H1 (cell line): ENCODE results near the gene FGF23. TPM values are rescaled to one million over a fixed set of nuclear protein-coding genes. Genes with fewer than 3 reads are reported as not detected.

Experiments used
- CTCF ChIA-PET: fragments of 300-600 bp; sonication (Branson Sonifier 250); formaldehyde crosslinking; loops from one replicate; lab custom pipeline; 2021; ENCODE audit not compliant: partially characterized antibody; lab: Charles Lee
- POLR2A ChIA-PET: fragments of 300-600 bp; sonication (Branson Sonifier 250); formaldehyde crosslinking; loops from one replicate; lab custom pipeline; 2021; ENCODE audit warnings: inconsistent platforms; ENCODE audit not compliant: partially characterized antibody; lab: Charles Lee
- DNase-seq, 2 experiments: peaks; one replicate each; pipeline versions ENCODE4 v3.0.0 to v3.0.0-alpha.2; 2010 to 2022; ENCODE audit warnings: low spot score in 2 of 2, low read depth in 1 of 2, mixed read lengths in 1 of 2
- FAIRE-seq: peaks from 2 replicates; lab custom pipeline; 2011; peaks lifted over from hg19 to GRCh38; lab: Jason Lieb, UNC
- H2AFZ ChIP-seq: 2 replicates; pipeline ENCODE4 v1.8.1; 2012; ENCODE audit warnings: low read length, inconsistent platforms
- H2AK5ac ChIP-seq: 2 replicates; pipeline ENCODE4 v1.6.1; 2013; ENCODE audit warnings: low read depth, low read length
- H2BK120ac ChIP-seq: replicated peaks from 2 replicates; pipeline ENCODE3; 2013; ENCODE audit warnings: low read depth, low read length, inconsistent platforms
- H2BK12ac ChIP-seq: 2 replicates; pipeline ENCODE4 v1.6.1; 2013; ENCODE audit warnings: low read depth, low read length
- H2BK15ac ChIP-seq: 2 replicates; pipeline ENCODE4 v1.6.1; 2013; ENCODE audit warnings: low read length
- H2BK20ac ChIP-seq: 2 replicates; pipeline ENCODE4 v1.6.1; 2013; ENCODE audit warnings: low read length
- H2BK5ac ChIP-seq: 2 replicates; pipeline ENCODE4 v1.6.1; 2013; ENCODE audit warnings: low read depth, low read length
- H3K14ac ChIP-seq: 2 replicates; pipeline ENCODE4 v1.6.1; 2013; ENCODE audit warnings: inconsistent platforms; ENCODE audit not compliant: insufficient read length
- H3K18ac ChIP-seq: 2 replicates; pipeline ENCODE4 v1.6.1; 2013; ENCODE audit warnings: low read length; ENCODE audit errors: extremely low read depth
- H3K23ac ChIP-seq: 2 replicates; pipeline ENCODE4 v1.6.1; 2013; ENCODE audit warnings: inconsistent platforms; ENCODE audit not compliant: insufficient read length
- H3K23me2 ChIP-seq: 2 replicates; pipeline ENCODE4 v1.6.1; 2013; ENCODE audit warnings: low read depth, low read length
- H3K27ac ChIP-seq: 2 replicates; pipeline ENCODE4 v1.6.1; 2011; ENCODE audit warnings: low read depth, low read length, inconsistent platforms
- H3K27me3 ChIP-seq, 4 experiments: replicated peaks in 1 of 4; 1 replicate in 1 of 4; 2 replicates in 3 of 4; pipeline versions ENCODE4 v1.6.1 to v1.8.1; 2011 to 2013; ENCODE audit warnings: low read length in 3 of 4, mild to moderate bottlenecking in 3 of 4, inconsistent platforms in 2 of 4, mixed read lengths in 2 of 4, moderate library complexity in 1 of 4; ENCODE audit not compliant: control insufficient read depth in 3 of 4, insufficient read depth in 3 of 4; ENCODE audit errors: extremely low read depth in 1 of 4
- H3K36me3 ChIP-seq, 4 experiments: 2 replicates each; pipeline versions ENCODE4 v1.6.1 to v1.8.1; 2011 to 2013; ENCODE audit warnings: mild to moderate bottlenecking in 4 of 4, low read length in 3 of 4, moderate library complexity in 2 of 4, control low read depth in 1 of 4, inconsistent platforms in 1 of 4; ENCODE audit not compliant: insufficient read depth in 4 of 4, control insufficient read depth in 2 of 4
- H3K4ac ChIP-seq: replicated peaks from 2 replicates; pipeline ENCODE3; 2013; ENCODE audit warnings: low read length, low read depth, mixed read lengths, inconsistent platforms; ENCODE audit not compliant: insufficient read length
- H3K4me1 ChIP-seq, 4 experiments: replicated peaks in 1 of 4; 1 replicate in 1 of 4; 2 replicates in 3 of 4; pipeline versions ENCODE4 v1.6.1 to v1.8.1; 2011 to 2013; ENCODE audit warnings: low read length in 3 of 4, inconsistent platforms in 2 of 4, mixed read lengths in 1 of 4; ENCODE audit not compliant: insufficient read depth in 4 of 4, control insufficient read depth in 3 of 4
- H3K4me2 ChIP-seq, 2 experiments: 2 replicates each; pipeline versions ENCODE4 v1.6.1 to v1.8.1; 2011 to 2013; ENCODE audit warnings: low read depth in 2 of 2, low read length in 2 of 2, control low read depth in 1 of 2, inconsistent platforms in 1 of 2, mild to moderate bottlenecking in 1 of 2; ENCODE audit not compliant: insufficient read depth in 1 of 2
- H3K4me3 ChIP-seq, 4 experiments: fragments of 200-600, 300-600 bp in 1 of 4; sonication (generic), shearing (Covaris generic), sonication (Bioruptor Twin) in 1 of 4; 2 replicates each; pipeline versions ENCODE4 v1.5.1 to v1.8.1; 2011 to 2016; ENCODE audit warnings: low read length in 4 of 4, low read depth in 3 of 4, control low read depth in 2 of 4, inconsistent platforms in 2 of 4, mild to moderate bottlenecking in 2 of 4, mixed read lengths in 1 of 4, moderate library complexity in 1 of 4; ENCODE audit not compliant: insufficient read depth in 2 of 4; ENCODE audit errors: extremely low read depth in 1 of 4
- H3K56ac ChIP-seq: replicated peaks from 2 replicates; pipeline ENCODE3; 2013; ENCODE audit warnings: low read depth, mild to moderate bottlenecking, mixed read lengths, low read length, inconsistent platforms; ENCODE audit not compliant: insufficient read length
- H3K79me1 ChIP-seq: 2 replicates; pipeline ENCODE4 v1.6.1; 2013; ENCODE audit warnings: low read depth, low read length, control low read depth
- H3K79me2 ChIP-seq, 2 experiments: 2 replicates each; pipeline versions ENCODE4 v1.6.1 to v1.8.1; 2012 to 2013; ENCODE audit warnings: low read length in 2 of 2, mild to moderate bottlenecking in 2 of 2, inconsistent platforms in 1 of 2; ENCODE audit not compliant: insufficient read depth in 2 of 2, control insufficient read depth in 1 of 2
- H3K9ac ChIP-seq, 4 experiments: replicated peaks in 1 of 4; 1 replicate in 1 of 4; 2 replicates in 3 of 4; pipeline versions ENCODE4 v1.6.1 to v1.8.1; 2011 to 2013; ENCODE audit warnings: low read depth in 3 of 4, low read length in 3 of 4, control low read depth in 2 of 4, mild to moderate bottlenecking in 2 of 4, moderate library complexity in 2 of 4, inconsistent platforms in 1 of 4; ENCODE audit errors: extremely low read depth in 1 of 4
- H3K9me3 ChIP-seq, 2 experiments: 2 replicates each; pipeline versions ENCODE4 v1.6.1 to v1.8.1; 2012 to 2013; ENCODE audit warnings: mild to moderate bottlenecking in 2 of 2, moderate library complexity in 2 of 2, control low read depth in 1 of 2, inconsistent platforms in 1 of 2, low read depth in 1 of 2, low read length in 1 of 2, mixed read lengths in 1 of 2; ENCODE audit not compliant: insufficient read depth in 2 of 2
- H4K20me1 ChIP-seq, 2 experiments: replicated peaks in 1 of 2; 2 replicates each; pipeline versions ENCODE3 to v1.8.1; 2011 to 2013; ENCODE audit warnings: inconsistent platforms in 2 of 2, low read length in 2 of 2, mild to moderate bottlenecking in 1 of 2; ENCODE audit not compliant: insufficient read depth in 2 of 2, control insufficient read depth in 1 of 2
- H4K5ac ChIP-seq: 2 replicates; pipeline ENCODE4 v1.6.1; 2013; ENCODE audit warnings: low read length, low read depth, mixed read lengths, inconsistent platforms; ENCODE audit not compliant: insufficient read length
- H4K8ac ChIP-seq: 2 replicates; pipeline ENCODE4 v1.8.0; 2013; ENCODE audit warnings: mild to moderate bottlenecking, moderate library complexity, low read length, inconsistent platforms; ENCODE audit not compliant: insufficient read depth; ENCODE audit errors: extremely low read depth
- H4K91ac ChIP-seq: replicated peaks from 2 replicates; pipeline ENCODE3; 2013; ENCODE audit warnings: low read length, mixed read lengths, inconsistent platforms; ENCODE audit not compliant: insufficient read length
- ASH2L ChIP-seq: fragments of 200-600, 300-600 bp; sonication (generic); IDR thresholded peaks from one replicate; pipeline ENCODE4 v1.7.1; 2017; ENCODE audit warnings: low read length
- GTF2F1 ChIP-seq: IDR thresholded peaks from 2 replicates; pipeline ENCODE4 v1.6.1; 2012; ENCODE audit warnings: low read depth, low read length, improper control_type of control experiment, borderline replicate concordance
- HDAC6 ChIP-seq: IDR thresholded peaks from one replicate; pipeline ENCODE4 v1.7.1; 2012; ENCODE audit warnings: low read depth, mild to moderate bottlenecking, inconsistent platforms, low read length, moderate library complexity
- JUN ChIP-seq: IDR thresholded peaks from 2 replicates; pipeline ENCODE4 v1.6.1; 2011; ENCODE audit warnings: low read depth, mild to moderate bottlenecking, improper control_type of control experiment, low read length
- JUND ChIP-seq: IDR thresholded peaks from 2 replicates; pipeline ENCODE4 v1.6.1; 2011; ENCODE audit warnings: mild to moderate bottlenecking, improper control_type of control experiment, low read length
- NRF1 ChIP-seq: IDR thresholded peaks from 2 replicates; pipeline ENCODE4 v1.6.1; 2011; ENCODE audit warnings: mild to moderate bottlenecking, low read depth, low read length, improper control_type of control experiment
- PHF8 ChIP-seq: fragments of 200-600 bp; sonication (generic); conservative IDR thresholded peaks from 2 replicates; pipeline ENCODE4 v1.7.1; 2012; ENCODE audit warnings: low read depth, mild to moderate bottlenecking, inconsistent platforms, low read length, moderate library complexity
- POU5F1 ChIP-seq: IDR thresholded peaks from 2 replicates; pipeline ENCODE4 v1.6.1; 2011; ENCODE audit warnings: low read depth, mild to moderate bottlenecking, low read length, moderate library complexity
- RFX5 ChIP-seq: IDR thresholded peaks from 2 replicates; pipeline ENCODE4 v1.6.1; 2011; ENCODE audit warnings: low read depth, low read length, improper control_type of control experiment, borderline replicate concordance
- SIN3A ChIP-seq, 2 experiments: IDR thresholded peaks in 1 of 2; conservative IDR thresholded peaks in 1 of 2; 2 replicates each; pipeline ENCODE4 v1.6.1; 2011 to 2012; ENCODE audit warnings: low read length in 2 of 2, improper control_type of control experiment in 1 of 2, low read depth in 1 of 2, mild to moderate bottlenecking in 1 of 2
- SP2 ChIP-seq: IDR thresholded peaks from 2 replicates; pipeline ENCODE4 v1.6.1; 2012; ENCODE audit warnings: mild to moderate bottlenecking, low read length, inconsistent platforms
- TBP ChIP-seq: IDR thresholded peaks from 2 replicates; pipeline ENCODE4 v1.6.1; 2011; ENCODE audit warnings: low read depth, low read length, improper control_type of control experiment
- WGBS, 2 experiments: shearing (Covaris generic) in 1 of 2; methylation state at CpG; one replicate each; pipeline versions ENCODE4 v1.1.6 to v1.1.7; 2013 to 2015; ENCODE audit warnings: low lambda C conversion rate in 2 of 2, mixed read lengths in 2 of 2, inconsistent platforms in 1 of 2, low coverage in 1 of 2, missing lambda C conversion rate in 1 of 2; ENCODE audit not compliant: insufficient replicate concordance in 2 of 2, insufficient coverage in 1 of 2, insufficient read length in 1 of 2; ENCODE audit errors: extremely low coverage in 1 of 2, missing lambda C conversion rate in 1 of 2; 5-methylcytosine and 5-hydroxymethylcytosine counted together
- polyA plus RNA-seq, 7 experiments: library from polyadenylated mRNA; depleted of rRNA in 3 of 7; stranded (reverse) in 5 of 7; unstranded in 2 of 7; fragments of >200 nt in 5 of 7; fragments of 200-250 nt in 2 of 7; gene quantifications; 1 replicate in 5 of 7; 2 replicates in 1 of 7; 4 replicates in 1 of 7; pipeline versions ENCODE4 v1.2.1 to v1.2.3, GENCODE V29; 2011 to 2013; ENCODE audit warnings: missing spikeins in 2 of 7, mixed read lengths in 2 of 7
- total RNA-seq: library from RNA; stranded (reverse); fragmentation: NEBNext Ultra II Directional; extraction: Animal tissue kit (Norgen Biotek cat#: 25700); gene quantifications from 2 replicates; pipeline ENCODE4 v1.2.1, GENCODE V29; 2021

FGF23 gene
- total and polyA plus RNA-seq, 2 of the 8 experiments (the other 6 are each of a cell fraction or from before 2014, with no cell fraction given) = 0.35 to 0.67 TPM

DNA sequence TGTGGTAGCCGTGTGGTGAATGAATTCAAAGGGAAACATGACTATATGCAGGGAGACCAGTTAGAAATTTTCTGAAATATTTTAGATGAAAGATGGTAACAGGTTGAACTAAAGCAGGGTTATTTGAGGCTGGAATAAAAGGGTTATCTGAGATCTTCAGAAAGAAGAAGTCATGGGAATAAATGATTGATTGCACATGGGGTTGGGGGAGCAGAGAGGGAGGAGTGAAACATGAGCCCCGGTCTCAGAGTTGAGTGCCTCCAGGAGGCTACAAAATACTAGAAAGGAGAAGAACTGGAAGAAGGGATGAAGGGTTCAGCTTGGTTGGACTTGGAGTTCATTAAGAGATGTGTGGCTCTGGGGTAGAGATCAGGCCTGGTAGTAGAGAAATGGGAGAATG is 16.3 kb upstream of the FGF23 start:
- Histone ChIP-seq H2BK120ac (no peak overlapping the region), H3K36me3 (no peaks in the 10 kb centered on the region), H3K4me1 (no peaks in the 10 kb centered on the region), H4K91ac (no peak overlapping the region), H2BK15ac (no peak overlapping the region), H2BK12ac (no peak overlapping the region), H4K8ac (no peak overlapping the region), H3K4me2 (no peak overlapping the region), H3K79me2 (no peaks in the 10 kb centered on the region), H2BK5ac (no peak overlapping the region), H3K9ac (no peak overlapping the region), H3K23ac (no peak overlapping the region), H3K56ac (no peak overlapping the region)
- WGBS, 2 experiments = 88% methylated on average over 2 of the region's 2 CpGs; no CpG with 5 or more reads in 1 of the 2 experiments
- DNase-seq = no peak
- no peak for TF ChIP-seq JUN
- no peak for TF ChIP-seq GTF2F1
- TF ChIP-seq ASH2L = no peak
- TF ChIP-seq JUND = no peak
- TF ChIP-seq PHF8 = no peak
- TF ChIP-seq TBP = no peak
- TF ChIP-seq POU5F1 = no peak
- TF ChIP-seq RFX5 = no peak
- TF ChIP-seq NRF1 = no peak
- no peak for TF ChIP-seq SIN3A (conservative IDR thresholded peaks at IDR 0.05 in 1 of 2, IDR thresholded peaks at IDR 0.05 in 1 of 2; ENCODE audit: low read depth in 1 of 2, low read length in 2 of 2)
- no peak for TF ChIP-seq SP2
- no peak for TF ChIP-seq HDAC6
- TF ChIP-seq, all 59 proteins: peak for 0
- peaks cover 0 to 1% (median 0%) of the 10 kb centered on the region in 4 experiments; a peak in 1 of 7 replicates for H3K27me3 ChIP-seq
- H3K27ac ChIP-seq = no peak overlapping the region
- H4K20me1 ChIP-seq = no peaks in the 10 kb centered on the region
- ChIA-PET CTCF (no interaction called here), POLR2A (no interaction called here)
- no peak overlapping the region for H2AK5ac ChIP-seq
- H3K79me1 ChIP-seq = no peaks in the 10 kb centered on the region
- no peak overlapping the region for H4K5ac ChIP-seq
- no peak overlapping the region for H3K4ac ChIP-seq
- no peak overlapping the region for H3K4me3 ChIP-seq
- FAIRE-seq = no peak
- no peak overlapping the region for H2BK20ac ChIP-seq
- H3K14ac ChIP-seq = no peak overlapping the region
- no peak overlapping the region for H2AFZ ChIP-seq
- H3K18ac ChIP-seq = no peak overlapping the region
- no peaks in the 10 kb centered on the region for H3K9me3 ChIP-seq
- H3K23me2 ChIP-seq = no peaks in the 10 kb centered on the region
